ENCODE measurements around the gene RPS19BP1.
A peak's percentile ranks its signal among the peaks of the same experiment; 100 is the strongest.

The RPS19BP1 gene

DNA sequence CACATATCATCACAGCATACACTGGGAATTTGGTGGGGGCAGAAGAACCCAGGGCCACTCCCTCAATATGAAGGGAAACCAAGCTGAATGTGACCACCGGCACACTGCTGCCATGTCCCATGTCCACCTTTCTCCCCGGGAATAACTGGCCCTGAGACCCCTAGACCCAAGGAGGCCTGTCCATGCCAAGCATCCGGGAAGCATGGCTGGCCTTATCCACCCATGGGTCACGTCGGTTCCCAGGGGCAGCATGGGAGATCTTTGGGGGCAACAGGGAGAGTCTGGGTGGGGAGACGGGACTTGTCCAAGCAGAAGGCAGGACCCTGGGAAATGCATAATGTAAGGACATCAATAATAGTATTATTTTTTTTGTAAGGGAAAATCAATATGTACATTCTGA, 40.9 kb downstream of the RPS19BP1 start:
- no peak for DNase-seq (ENCODE audit: low read depth in 2 of 2)
- TF ChIP-seq, protein P1, sequence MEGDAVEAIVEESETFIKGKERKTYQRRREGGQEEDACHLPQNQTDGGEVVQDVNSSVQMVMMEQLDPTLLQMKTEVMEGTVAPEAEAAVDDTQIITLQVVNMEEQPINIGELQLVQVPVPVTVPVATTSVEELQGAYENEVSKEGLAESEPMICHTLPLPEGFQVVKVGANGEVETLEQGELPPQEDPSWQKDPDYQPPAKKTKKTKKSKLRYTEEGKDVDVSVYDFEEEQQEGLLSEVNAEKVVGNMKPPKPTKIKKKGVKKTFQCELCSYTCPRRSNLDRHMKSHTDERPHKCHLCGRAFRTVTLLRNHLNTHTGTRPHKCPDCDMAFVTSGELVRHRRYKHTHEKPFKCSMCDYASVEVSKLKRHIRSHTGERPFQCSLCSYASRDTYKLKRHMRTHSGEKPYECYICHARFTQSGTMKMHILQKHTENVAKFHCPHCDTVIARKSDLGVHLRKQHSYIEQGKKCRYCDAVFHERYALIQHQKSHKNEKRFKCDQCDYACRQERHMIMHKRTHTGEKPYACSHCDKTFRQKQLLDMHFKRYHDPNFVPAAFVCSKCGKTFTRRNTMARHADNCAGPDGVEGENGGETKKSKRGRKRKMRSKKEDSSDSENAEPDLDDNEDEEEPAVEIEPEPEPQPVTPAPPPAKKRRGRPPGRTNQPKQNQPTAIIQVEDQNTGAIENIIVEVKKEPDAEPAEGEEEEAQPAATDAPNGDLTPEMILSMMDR (IDR thresholded peaks at IDR 0.05; ENCODE audit: low read depth, low read length), result no peak
- no peak overlapping the region for H3K4me3 ChIP-seq (replicated peaks in 1 of 2; ENCODE audit: low read depth in 2 of 2, low read length in 2 of 2)

DNA sequence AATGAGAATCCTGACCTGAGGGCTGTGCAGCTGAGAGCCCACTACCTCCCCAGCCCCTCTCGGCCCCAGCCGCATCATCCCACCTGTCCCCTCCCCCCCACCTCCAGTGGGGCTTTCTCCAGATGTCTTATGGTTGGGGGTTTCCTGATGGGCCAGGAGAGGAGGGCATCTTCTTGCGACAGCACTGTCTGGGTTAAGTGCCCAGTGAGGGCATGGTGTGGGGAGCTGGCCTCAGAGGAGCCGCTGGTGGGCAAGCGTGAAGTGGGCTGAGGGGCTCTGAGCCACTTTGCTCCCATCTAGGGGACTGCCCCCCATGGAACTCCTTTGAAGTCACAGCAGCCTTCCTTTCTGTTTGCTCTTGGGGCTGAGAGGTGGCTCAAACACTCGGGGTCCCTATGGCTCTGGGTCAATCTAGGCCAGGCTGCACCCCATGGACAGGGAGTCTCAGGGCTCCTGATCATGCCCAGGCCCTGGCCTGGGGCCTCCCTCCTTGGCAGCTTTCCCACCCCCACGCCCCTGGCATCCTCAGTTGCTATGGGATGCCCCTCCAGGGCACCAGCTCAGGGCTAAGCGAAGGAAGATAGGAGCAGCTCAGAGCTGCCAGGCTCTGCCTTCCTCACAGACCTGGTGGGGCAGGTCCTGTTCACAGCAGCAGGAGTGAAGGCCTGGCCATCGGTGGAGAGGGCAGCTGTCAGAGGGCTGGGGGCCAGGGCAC, 41.4 kb downstream of the RPS19BP1 start:
- TF ChIP-seq, protein P1 (IDR thresholded peaks at IDR 0.05; ENCODE audit: low read depth, low read length), result no peak
- DNase-seq (ENCODE audit: low read depth in 2 of 2), result no peak

DNA sequence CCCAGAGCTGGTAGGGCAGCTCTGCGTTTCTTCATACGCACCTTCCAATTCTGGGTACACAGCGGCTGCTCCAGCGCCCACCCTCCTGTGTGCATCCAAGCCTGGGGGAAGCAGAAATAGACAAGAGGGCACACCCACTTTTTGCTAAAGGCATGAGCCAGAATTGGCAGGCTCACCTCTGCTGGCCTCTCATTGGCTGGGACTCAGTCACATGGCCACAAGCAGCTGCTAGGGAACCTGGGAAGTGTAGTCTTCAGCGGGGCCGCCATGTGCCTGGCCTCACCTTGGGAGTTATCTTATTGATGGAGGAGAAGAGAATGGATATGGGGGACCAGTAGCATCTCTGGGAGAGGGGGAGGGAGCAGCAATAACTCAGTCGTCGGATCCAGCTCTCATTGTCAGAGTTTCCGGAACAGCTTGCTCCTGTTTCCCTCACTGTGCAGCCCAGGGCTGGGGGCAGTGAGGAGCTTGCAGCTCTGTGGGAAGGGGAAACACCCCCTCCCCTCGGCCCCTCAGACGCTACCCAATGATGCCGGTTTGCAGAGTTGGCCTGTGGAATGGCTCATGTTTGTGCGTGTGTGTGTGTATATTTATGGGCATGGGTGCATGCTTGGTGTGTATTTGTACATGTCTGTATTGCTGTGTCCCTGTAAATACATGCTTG, 42.3 kb downstream of the RPS19BP1 start:
- no peak overlapping the region for H3K4me3 ChIP-seq (replicated peaks in 1 of 2; ENCODE audit: low read depth in 2 of 2, low read length in 2 of 2)
- DNase-seq (ENCODE audit: low read depth in 2 of 2), result peak; percentile 82 to 83
- TF ChIP-seq, protein P1 (IDR thresholded peaks at IDR 0.05; ENCODE audit: low read depth, low read length), result no peak

More for the DNA sequence above, 41.4 kb downstream of the RPS19BP1 start:
- no peak overlapping the region for H3K4me3 ChIP-seq (replicated peaks in 1 of 2; ENCODE audit: low read depth in 2 of 2, low read length in 2 of 2)

DNA sequence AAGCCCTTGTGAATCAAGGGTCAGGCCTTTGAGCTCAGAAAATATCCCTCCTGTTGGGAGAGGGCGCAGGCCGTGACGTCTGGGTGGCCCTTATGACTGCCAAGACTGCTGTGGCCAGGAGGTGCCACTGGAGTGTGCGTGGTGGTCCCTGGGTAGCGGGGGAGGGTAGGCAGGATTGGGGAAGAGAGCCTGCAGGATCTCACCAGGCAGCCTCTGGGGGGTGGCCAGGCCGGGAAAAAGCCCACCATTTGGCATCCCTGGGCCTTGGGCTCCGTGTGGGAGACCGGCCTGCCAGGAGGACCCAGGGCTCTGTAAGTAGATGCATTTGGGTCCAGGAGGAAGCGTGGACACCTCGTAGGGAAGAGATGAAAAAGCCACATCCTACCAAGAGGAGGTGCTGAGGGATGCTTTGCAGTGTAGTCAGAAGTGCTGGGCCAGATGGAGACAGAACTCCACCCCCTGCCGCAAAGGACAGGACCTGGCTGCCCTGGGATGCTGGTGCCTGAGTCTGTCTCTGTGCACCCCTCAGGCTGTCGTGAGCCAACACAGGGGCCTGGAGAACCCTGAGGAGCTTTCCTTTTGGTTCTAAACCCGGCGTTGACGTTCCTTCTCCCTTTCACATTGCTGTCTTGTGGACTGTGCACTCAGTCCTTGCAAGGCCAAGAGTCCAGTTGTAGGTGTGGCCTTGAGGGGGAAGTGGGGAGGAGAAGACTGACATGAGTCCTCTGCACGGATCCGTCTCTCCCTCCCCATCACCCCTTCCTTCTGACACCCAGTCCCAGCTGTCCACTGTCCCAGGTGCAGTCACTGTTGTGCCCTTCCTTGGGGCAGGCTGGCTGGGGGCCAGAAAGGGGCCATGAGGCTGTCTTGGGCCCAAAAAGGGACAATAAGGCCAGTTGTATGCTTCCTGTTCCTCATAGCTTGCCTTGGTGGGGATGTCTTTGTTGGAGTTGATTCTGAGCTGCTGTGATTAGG, 43.2 kb downstream of the RPS19BP1 start:
- DNase-seq (ENCODE audit: low read depth in 2 of 2), result no peak
- TF ChIP-seq, protein P1 (IDR thresholded peaks at IDR 0.05; ENCODE audit: low read depth, low read length), result no peak

DNA sequence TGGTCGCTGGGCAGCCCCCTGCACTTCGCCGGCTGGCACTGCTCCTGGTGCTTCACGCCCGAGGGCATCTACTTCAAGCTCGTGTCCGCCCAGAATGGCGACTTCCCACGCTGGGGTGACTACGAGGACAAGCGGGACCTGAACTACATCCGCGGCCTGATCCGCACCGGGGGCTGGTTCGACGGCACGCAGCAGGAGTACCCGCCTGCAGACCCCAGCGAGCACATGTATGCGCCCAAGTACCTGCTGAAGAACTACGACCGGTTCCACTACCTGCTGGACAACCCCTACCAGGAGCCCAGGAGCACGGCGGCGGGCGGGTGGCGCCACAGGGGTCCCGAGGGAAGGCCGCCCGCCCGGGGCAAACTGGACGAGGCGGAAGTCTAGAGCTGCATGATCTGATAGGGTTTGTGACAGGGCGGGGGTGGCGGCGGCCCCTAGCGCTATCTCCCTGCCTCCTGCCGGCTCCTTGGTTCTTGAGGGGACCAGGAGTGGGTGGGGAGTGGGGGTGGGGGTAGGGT, 43.9 kb downstream of the RPS19BP1 start:
- TF ChIP-seq, protein P1 (IDR thresholded peaks at IDR 0.05; ENCODE audit: low read depth, low read length), result no peak

More for the DNA sequence above, 43.2 kb downstream of the RPS19BP1 start:
- no peak overlapping the region for H3K4me3 ChIP-seq (replicated peaks in 1 of 2; ENCODE audit: low read depth in 2 of 2, low read length in 2 of 2)

DNA sequence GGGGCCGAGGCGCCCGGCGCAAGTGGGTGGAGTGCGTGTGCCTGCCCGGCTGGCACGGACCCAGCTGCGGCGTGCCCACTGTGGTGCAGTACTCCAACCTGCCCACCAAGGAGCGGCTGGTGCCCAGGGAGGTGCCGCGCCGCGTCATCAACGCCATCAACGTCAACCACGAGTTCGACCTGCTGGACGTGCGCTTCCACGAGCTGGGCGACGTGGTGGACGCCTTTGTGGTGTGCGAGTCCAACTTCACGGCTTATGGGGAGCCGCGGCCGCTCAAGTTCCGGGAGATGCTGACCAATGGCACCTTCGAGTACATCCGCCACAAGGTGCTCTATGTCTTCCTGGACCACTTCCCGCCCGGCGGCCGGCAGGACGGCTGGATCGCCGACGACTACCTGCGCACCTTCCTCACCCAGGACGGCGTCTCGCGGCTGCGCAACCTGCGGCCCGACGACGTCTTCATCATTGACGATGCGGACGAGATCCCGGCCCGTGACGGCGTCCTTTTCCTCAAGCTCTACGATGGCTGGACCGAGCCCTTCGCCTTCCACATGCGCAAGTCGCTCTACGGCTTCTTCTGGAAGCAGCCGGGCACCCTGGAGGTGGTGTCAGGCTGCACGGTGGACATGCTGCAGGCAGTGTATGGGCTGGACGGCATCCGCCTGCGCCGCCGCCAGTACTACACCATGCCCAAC, 44.6 kb downstream of the RPS19BP1 start:
- H3K4me3 ChIP-seq (replicated peaks in 1 of 2; ENCODE audit: low read depth in 2 of 2, low read length in 2 of 2), result no peak overlapping the region
- TF ChIP-seq, protein P1 (IDR thresholded peaks at IDR 0.05; ENCODE audit: low read depth, low read length), result no peak
- no peak for DNase-seq (ENCODE audit: low read depth in 2 of 2)

More for the DNA sequence above, 43.9 kb downstream of the RPS19BP1 start:
- H3K4me3 ChIP-seq (replicated peaks in 1 of 2; ENCODE audit: low read depth in 2 of 2, low read length in 2 of 2), result no peak overlapping the region
- no peak for DNase-seq (ENCODE audit: low read depth in 2 of 2)
